ENCODE results near the gene MTARC1.
A peak's percentile ranks its signal among the peaks of the same experiment; 100 is the strongest.

MTARC1 gene

DNA sequence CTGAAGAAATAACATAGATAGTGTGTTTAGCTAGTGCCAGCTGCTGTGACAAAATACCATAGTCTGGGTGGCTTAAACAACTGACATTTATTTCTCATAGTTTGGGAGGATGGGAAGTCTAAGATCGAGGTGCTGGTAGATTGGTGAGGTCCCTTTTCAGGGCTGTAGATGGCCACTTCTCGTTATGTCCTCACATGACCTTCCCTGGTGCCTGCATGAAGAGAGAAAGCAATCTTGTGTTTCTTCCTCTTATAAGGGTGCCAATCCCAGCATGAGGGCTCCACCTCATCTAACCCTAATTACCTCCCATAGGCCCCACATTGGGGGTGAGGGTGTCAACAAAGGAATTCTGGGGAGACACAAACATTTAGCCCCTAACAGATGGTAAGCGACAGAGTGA, 29.3 kb upstream of the MTARC1 start:
- Mint-ChIP-seq H3K27me3 (peaks cover 54 to 73% of the 10 kb centered on the region in 2 donors), H3K36me3 (ENCODE audit: insufficient read depth) (no peaks in the 10 kb centered on the region), H3K4me3 (no peak overlapping the region), H3K4me1 (ENCODE audit: low read depth in 2 of 2) (peaks cover 0 to 1% of the 10 kb centered on the region in 2 donors), H3K9me3 (no peaks in the 10 kb centered on the region), H3K27ac (no peak overlapping the region)
- no peak for DNase-seq
- ATAC-seq (replicated peaks), result no peak

DNA sequence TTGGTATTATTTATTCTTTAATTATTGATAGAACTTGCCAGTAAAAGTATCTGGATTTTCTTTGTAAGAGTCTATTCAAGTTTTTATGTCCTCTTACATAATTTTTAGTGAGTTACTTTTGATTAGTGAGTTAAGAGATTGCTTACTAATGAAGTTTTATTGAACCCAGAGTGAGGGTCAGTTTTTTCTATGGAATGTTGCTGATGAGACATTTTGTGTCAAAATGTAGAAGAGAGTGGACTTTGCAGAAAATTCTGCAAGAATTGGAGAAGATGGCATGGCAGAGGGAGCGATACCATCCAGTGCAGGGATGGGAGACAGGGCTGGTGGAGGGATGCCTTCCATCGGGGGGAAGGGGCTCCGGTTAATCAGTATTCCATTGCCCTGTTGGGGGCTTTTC, 27.6 kb upstream of the MTARC1 start:
- DNase-seq (no peak), ATAC-seq (replicated peaks) (no peak)
- Mint-ChIP-seq H3K36me3 (ENCODE audit: insufficient read depth) (no peaks in the 10 kb centered on the region), H3K4me1 (ENCODE audit: low read depth in 2 of 2) (no peaks in the 10 kb centered on the region), H3K9me3 (no peaks in the 10 kb centered on the region), H3K4me3 (no peak overlapping the region), H3K27me3 (peaks cover 49 to 69% of the 10 kb centered on the region in 2 donors), H3K27ac (no peak overlapping the region)

DNA sequence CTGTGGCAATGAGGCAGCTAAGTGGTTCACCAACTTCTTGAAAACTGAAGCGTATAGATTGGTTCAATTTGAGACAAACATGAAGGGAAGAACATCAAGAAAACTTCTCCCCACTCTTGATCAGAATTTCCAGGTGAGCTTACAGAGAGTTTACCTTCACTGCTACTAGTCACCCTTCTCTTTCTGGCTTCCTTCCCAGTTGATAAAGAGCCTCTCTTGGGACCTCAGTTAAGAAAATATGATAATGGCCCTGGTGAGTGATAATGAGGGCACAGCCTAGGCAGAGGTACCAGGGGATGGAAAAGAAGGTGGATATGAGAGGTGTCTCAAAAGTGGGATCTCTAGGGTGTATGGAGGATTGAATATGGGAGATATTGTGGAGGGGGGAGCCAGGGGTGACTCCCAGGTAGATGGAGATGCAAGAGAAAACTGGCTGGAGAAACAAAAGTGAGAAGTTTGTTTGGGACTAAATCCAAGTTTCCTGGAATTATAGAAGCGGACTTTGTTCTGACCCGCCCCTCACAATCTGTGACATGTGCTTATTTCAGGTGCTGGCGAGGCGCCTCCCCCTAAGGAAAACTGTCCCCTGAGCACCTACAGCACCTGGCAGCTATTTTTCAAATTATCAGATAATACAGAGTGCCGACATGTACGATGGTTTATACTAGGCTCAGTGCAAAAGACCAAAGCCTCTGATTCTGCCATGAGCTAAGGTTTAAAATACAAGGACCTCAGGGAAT, 24.9 kb upstream of the MTARC1 start:
- Mint-ChIP-seq H3K36me3 (ENCODE audit: insufficient read depth) (no peaks in the 10 kb centered on the region), H3K9me3 (no peaks in the 10 kb centered on the region), H3K4me1 (ENCODE audit: low read depth in 2 of 2) (no peaks in the 10 kb centered on the region), H3K4me3 (no peak overlapping the region), H3K27me3 (peaks cover 26 to 54% of the 10 kb centered on the region in 2 donors), H3K27ac (no peak overlapping the region)
- ATAC-seq (replicated peaks) (no peak), DNase-seq (no peak)

DNA sequence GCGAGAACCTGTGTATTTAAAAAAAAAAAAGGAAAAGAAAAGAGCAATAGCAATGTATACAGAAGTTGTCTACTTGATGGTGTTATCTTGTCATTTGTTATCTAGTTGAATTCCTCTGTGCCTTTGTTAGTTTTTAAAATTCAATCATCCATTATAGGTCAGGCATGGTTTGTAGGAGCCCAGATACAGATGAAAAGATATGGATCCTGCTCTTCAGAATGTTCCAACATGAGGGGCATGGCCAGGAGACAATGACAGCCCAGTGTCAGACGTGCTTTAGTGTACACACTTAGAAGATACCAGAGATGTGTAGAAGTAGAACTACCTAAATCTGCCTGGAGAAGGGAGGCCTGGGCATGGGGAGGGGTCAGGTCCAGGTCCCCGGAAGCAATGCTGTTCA, 22.0 kb upstream of the MTARC1 start:
- Mint-ChIP-seq H3K27me3 (peaks cover 33 to 35% of the 10 kb centered on the region in 2 donors), H3K4me3 (no peak overlapping the region), H3K9me3 (no peaks in the 10 kb centered on the region), H3K36me3 (ENCODE audit: insufficient read depth) (no peaks in the 10 kb centered on the region), H3K27ac (no peak overlapping the region), H3K4me1 (ENCODE audit: low read depth in 2 of 2) (no peaks in the 10 kb centered on the region)
- ATAC-seq (replicated peaks) (no peak), DNase-seq (no peak)

DNA sequence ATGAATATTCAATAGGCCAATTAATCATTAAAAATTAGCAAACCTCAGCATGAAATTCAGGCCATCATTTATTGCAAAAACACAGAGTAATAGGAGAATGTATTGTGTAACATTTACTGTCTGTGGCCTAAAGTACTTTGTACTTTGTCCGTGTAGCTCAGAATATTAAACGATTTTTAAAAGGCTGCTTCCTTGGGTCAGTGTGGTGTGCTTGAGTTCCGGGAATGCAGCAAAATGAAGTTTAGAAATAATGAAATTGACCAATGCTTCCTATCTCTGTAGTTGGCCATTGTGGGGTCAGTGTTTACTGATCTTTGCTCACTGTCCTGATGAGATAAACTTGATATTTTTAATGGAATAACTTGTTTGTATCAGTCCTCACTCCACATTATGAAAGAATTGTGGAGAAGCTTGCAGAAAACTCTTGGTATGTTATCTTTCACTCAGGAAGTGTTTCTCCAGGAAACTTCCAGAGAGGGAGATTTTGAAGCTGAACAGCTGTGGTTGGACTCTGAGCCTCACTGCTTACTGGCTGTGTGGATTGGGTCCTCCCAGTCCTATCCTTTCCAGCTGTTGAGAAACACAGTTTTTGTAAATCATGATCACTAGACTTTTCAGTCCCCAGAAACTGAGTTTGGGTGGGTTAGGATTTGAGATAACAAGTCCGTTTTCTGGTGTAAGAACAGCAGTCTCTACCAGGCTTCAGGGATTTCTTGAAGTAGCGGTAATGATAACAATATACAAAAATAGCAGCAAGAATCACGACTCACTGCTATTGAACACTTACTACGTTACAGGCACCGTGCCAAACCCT, 19.2 kb upstream of the MTARC1 start:
- H3K27ac Mint-ChIP-seq, result no peak overlapping the region
- H3K36me3 Mint-ChIP-seq (ENCODE audit: insufficient read depth), result no peaks in the 10 kb centered on the region
- no peak overlapping the region for H3K4me3 Mint-ChIP-seq
- ATAC-seq (replicated peaks) (no peak), DNase-seq (no peak)
- H3K27me3 Mint-ChIP-seq, result peaks cover 18 to 22% of the 10 kb centered on the region in 2 donors
- H3K9me3 Mint-ChIP-seq, result no peaks in the 10 kb centered on the region
- H3K4me1 Mint-ChIP-seq (ENCODE audit: low read depth in 2 of 2), result no peaks in the 10 kb centered on the region

DNA sequence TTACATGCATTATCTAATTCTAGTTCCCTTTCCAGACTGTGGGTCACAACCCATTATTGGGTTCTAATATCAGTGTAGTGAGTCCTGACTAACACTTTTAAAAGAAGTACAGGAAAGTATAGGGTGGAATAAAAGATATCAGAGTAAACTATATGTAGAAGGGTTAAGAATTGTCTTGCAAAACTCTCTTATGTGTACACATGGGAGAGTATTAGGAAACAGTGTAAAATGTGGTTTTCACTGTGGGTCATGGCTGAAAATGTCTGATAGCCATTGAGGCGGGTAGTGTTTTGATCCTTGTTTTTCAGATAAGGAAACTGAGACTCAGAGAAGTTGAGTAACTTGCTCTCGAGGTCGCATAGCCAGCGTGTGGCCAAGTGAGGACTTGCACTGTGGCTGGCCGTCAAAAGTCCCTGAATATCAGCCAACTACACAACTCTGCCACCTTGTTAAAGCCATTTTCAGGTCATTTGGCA, 18.5 kb upstream of the MTARC1 start:
- H3K27me3 Mint-ChIP-seq, result peaks cover 16 to 20% of the 10 kb centered on the region in 2 donors
- H3K4me1 Mint-ChIP-seq (ENCODE audit: low read depth in 2 of 2), result no peaks in the 10 kb centered on the region
- ATAC-seq (replicated peaks) (no peak), DNase-seq (no peak)
- H3K27ac Mint-ChIP-seq, result no peak overlapping the region
- no peaks in the 10 kb centered on the region for H3K36me3 Mint-ChIP-seq (ENCODE audit: insufficient read depth)
- H3K4me3 Mint-ChIP-seq, result no peak overlapping the region
- no peaks in the 10 kb centered on the region for H3K9me3 Mint-ChIP-seq

DNA sequence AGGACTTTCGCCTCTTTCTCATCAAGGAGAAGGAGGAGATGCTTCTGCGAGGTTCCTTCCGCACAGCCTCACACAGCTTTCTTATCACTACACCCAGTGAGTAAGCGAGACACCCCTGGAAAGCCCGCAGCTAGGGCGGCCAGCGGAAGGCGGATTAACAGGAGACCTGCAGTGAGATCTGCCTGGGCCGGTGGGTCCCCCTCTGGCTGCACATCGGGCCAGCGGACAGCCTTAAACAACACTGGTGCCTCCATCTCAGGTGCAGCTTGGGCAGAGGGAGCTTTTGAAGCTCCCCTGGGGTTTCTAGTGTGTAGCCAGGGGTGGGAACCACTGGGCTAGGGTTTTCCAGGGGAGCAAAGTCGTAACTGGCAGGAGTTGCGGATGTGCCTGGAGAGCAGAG, 17.5 kb upstream of the MTARC1 start:
- peaks cover 16 to 19% of the 10 kb centered on the region in 2 donors for H3K27me3 Mint-ChIP-seq
- no peaks in the 10 kb centered on the region for H3K9me3 Mint-ChIP-seq
- no peaks in the 10 kb centered on the region for H3K36me3 Mint-ChIP-seq (ENCODE audit: insufficient read depth)
- no peak overlapping the region for H3K27ac Mint-ChIP-seq
- DNase-seq, result no peak
- no peak for ATAC-seq (replicated peaks)
- H3K4me1 Mint-ChIP-seq (ENCODE audit: low read depth in 2 of 2), result no peaks in the 10 kb centered on the region
- no peak overlapping the region for H3K4me3 Mint-ChIP-seq

DNA sequence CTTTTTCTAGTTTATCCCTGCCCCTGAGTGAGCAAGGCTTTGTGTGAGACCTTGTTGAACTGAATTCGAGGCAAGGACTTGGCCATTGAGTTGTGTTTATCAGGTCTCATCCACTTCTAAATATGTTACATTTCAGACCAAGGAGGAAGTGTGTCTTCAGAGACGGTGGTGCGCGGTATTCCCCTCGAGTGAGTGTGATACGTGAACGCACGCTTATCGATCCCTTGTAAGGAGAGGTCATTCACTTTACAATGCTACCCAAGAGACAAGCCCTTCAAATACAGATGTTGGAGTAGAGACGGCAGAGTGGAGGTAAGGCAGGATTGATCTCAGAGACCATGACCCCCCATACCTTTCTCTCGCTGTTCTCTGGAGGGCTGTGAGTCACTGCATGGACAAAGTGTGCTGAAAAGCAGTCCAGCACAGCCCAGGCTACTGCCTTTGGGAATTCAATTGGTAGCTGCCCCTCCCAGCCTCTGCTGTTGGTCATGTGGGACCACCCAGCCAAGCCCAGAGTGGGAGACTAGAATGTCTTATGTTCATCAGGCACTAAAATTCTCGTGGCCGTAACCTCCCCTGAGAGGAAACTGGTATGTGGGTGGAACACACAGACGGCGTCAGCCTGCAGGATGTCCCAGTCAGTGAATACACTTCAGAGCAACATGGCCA, 16.3 kb upstream of the MTARC1 start:
- Mint-ChIP-seq H3K27ac (no peak overlapping the region), H3K9me3 (no peaks in the 10 kb centered on the region), H3K27me3 (peaks cover 19 to 27% of the 10 kb centered on the region in 2 donors), H3K4me1 (ENCODE audit: low read depth in 2 of 2) (no peaks in the 10 kb centered on the region), H3K36me3 (ENCODE audit: insufficient read depth) (no peaks in the 10 kb centered on the region), H3K4me3 (no peak overlapping the region)
- ATAC-seq (replicated peaks), result no peak
- no peak for DNase-seq

DNA sequence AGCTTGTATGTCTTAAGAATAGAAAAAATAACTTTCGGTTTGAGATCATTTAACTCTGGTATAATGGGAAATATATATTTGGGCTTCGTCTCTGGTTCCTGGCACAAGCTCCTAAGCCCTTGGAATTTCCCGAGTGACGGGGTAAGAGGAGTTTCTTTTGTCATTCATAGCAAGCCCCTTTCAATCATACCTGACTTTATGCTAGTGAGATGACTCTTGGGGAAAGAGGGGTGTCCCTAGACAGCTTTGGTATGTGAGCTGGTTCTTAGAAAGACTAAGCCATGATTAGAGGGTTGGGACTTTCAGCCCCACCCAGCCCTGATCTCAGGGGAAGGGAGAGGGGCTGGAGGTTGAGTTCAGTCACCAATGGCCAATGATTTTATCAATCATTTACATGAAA, 13.9 kb upstream of the MTARC1 start:
- no peak for ATAC-seq (replicated peaks)
- Mint-ChIP-seq H3K27ac (no peak overlapping the region), H3K4me3 (no peak overlapping the region), H3K4me1 (ENCODE audit: low read depth in 2 of 2) (peaks cover 0 to 2% of the 10 kb centered on the region in 2 donors), H3K9me3 (no peaks in the 10 kb centered on the region), H3K36me3 (ENCODE audit: insufficient read depth) (no peaks in the 10 kb centered on the region), H3K27me3 (peaks cover 32 to 35% of the 10 kb centered on the region in 2 donors)
- DNase-seq, result no peak

DNA sequence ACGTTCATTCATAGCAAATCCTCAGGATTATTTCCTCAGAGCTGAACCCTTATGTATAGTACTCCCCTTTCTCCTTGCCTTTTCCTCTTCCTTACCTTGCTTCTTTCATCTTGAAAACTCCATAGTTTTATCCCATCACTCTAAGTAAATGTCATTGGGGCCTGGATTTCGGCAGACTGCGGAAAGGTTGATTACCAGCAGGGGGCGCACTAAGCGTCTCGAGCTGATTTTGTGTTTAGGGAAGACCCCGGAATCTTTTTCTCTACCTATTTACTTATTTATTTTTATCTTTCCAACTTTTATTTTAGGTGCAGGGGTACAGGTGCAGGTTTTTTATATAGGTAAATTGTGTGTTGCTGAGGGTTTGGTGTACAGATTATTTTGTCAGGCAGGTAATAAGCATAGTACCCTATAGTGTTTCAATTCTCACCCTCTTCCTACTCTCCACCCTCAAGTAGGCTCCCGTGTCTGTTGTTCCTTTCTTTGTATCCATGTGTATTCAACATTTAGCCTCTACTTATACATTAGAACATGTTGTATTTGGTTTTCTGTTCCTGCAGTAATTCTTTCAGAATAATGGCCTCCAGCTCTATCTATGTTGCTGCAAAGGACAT, 11.4 kb upstream of the MTARC1 start:
- Mint-ChIP-seq H3K36me3 (ENCODE audit: insufficient read depth) (no peaks in the 10 kb centered on the region), H3K27me3 (peaks cover 16 to 35% of the 10 kb centered on the region in 2 donors), H3K27ac (no peak overlapping the region), H3K4me1 (ENCODE audit: low read depth in 2 of 2) (peaks cover 0 to 2% of the 10 kb centered on the region in 2 donors), H3K9me3 (no peaks in the 10 kb centered on the region), H3K4me3 (no peak overlapping the region)
- ATAC-seq (replicated peaks) (no peak), DNase-seq (peak in 1 of 3 experiments; percentile 18)

DNA sequence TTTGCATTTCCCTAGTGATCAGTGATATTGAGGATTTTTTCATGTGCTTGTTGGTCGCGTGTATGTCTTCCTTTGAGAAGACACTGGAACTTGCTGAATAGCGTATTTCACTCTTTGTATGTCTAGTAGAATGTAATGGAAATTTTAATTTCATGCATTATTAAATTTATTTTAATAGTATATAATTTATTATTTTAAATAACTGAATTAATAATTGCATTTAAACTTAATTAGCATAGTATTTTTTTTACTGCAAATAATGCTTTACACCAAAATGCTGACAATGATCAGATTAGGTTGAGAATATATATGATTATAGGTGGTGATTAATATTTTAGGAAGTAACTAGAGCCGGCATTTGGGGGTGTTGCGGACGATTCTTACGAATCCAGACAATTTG, 10.5 kb upstream of the MTARC1 start:
- no peaks in the 10 kb centered on the region for H3K9me3 Mint-ChIP-seq

DNA sequence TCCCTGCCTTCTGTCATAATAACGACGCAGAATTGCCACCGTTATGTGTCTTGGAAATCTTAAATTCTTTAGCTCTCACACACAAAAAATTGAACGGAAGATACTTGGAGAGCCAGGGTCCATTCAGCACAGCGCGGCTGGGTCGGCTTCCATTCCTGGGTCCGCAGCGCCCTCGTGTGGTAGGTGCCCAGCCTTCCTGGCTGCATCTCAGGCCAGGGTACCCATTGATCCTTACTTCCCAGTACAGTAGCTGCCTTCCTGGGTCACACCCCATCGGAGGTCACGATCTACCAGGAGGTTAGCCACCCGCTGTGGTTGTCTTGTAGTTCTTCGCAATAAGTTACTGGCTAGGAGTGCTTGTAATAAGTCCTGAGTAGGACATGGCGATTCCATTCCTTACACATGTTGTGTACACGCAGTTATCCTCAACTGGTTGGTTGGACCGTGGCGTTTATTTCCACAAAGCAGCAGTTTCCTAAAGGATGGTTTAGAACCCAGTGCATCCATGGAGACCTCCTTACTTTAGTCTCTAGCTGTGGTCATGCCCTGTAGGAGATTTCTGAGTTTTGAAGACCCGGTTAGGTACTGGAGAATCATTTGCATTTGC, 9.9 kb upstream of the MTARC1 start:
- H3K27ac Mint-ChIP-seq, result no peak overlapping the region
- no peaks in the 10 kb centered on the region for H3K9me3 Mint-ChIP-seq
- ATAC-seq (replicated peaks) (peak; percentile 39), DNase-seq (peak; percentile 26 to 37 (median 27))
- H3K4me1 Mint-ChIP-seq (ENCODE audit: low read depth in 2 of 2), result peaks cover 0 to 2% of the 10 kb centered on the region in 2 donors
- no peaks in the 10 kb centered on the region for H3K36me3 Mint-ChIP-seq (ENCODE audit: insufficient read depth)
- no peak overlapping the region for H3K4me3 Mint-ChIP-seq
- H3K27me3 Mint-ChIP-seq, result peaks cover 16 to 35% of the 10 kb centered on the region in 2 donors

More for the DNA sequence above, 10.5 kb upstream of the MTARC1 start:
- Mint-ChIP-seq H3K4me1 (ENCODE audit: low read depth in 2 of 2) (peaks cover 0 to 2% of the 10 kb centered on the region in 2 donors), H3K4me3 (no peak overlapping the region), H3K36me3 (ENCODE audit: insufficient read depth) (no peaks in the 10 kb centered on the region), H3K27me3 (peaks cover 16 to 35% of the 10 kb centered on the region in 2 donors), H3K27ac (no peak overlapping the region)
- no peak for DNase-seq
- ATAC-seq (replicated peaks), result no peak

DNA sequence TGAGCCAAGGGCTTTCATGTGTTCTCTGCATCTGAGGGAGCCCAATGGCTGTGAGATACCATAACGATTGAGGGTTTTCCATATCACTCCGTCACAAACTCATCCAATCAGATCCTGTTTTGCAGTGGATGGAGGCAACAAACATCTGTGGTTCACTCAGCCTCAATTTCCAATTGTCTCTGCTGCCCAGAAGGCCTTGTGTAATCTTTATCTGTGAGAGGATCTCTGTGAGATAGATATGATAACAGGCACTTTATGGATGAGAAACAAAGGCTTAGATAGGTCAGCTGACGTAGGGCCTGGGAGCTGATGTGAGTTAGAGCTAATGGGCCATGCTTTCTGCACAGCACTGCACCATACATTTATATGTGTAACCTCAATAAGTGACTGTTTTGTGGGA, 3.3 kb upstream of the MTARC1 start:
- DNase-seq, result no peak
- Mint-ChIP-seq H3K9me3 (no peaks in the 10 kb centered on the region), H3K4me1 (ENCODE audit: low read depth in 2 of 2) (peaks cover 0 to 2% of the 10 kb centered on the region in 2 donors), H3K27me3 (peaks cover 38 to 49% of the 10 kb centered on the region in 2 donors), H3K4me3 (no peak overlapping the region), H3K36me3 (ENCODE audit: insufficient read depth) (no peaks in the 10 kb centered on the region), H3K27ac (no peak overlapping the region)
- ATAC-seq (replicated peaks), result no peak
